Measurements from ENCODE around the gene PI4KB. TPM values are rescaled to one million over a fixed set of nuclear protein-coding genes. Genes with fewer than 3 reads are reported as not detected.
A peak's percentile ranks its signal among the peaks of the same experiment; 100 is the strongest.

Gene PI4KB
- 45.1 TPM for total RNA-seq (2021; ENCODE audit: unreplicated experiment)
- polyA plus RNA-seq (2012), result 48.1 and 48.4 TPM in 2 replicates
- percentile 70 among the genes with signal in this experiment for Bru-seq, nascent RNA
- BruChase-seq, experiment 1, labeled RNA remaining after a 6-hour chase, result percentile 81 among the genes with signal in this experiment
- BruChase-seq, experiment 2, labeled RNA remaining after a 2-hour chase, result percentile 75 among the genes with signal in this experiment
- long read RNA-seq, transcript PI4KB-203 (11 exons, 3,934 nt), result major isoform, 7 of 94 reads
- long read RNA-seq, partial matches to known transcripts, result 46 of 94 reads
- long read RNA-seq, other reads (novel, unspliced or antisense), result 36 of 94 reads

- peak within 1 kb of the TSS; percentile 80 to 82 for H3K4me3 ChIP-seq (replicated peaks in 1 of 2; ENCODE audit: low read depth in 1 of 2, low read length in 2 of 2)
- H4K20me1 ChIP-seq (ENCODE audit: insufficient read depth), result no peaks in the 10 kb centered on the region
- intact Hi-C loops (cut with micrococcal nuclease), result loop anchor here (5.0 kb wide), 1 partner anchor 130 kb away; the partner anchor contains the start of gene PIP5K1A
- H3K9me2 ChIP-seq (ENCODE audit: insufficient read depth), result no peaks in the 10 kb centered on the region
- H3K27me3 ChIP-seq (ENCODE audit: insufficient read depth, low read length), result no peaks in the 10 kb centered on the region
- DNase-seq (ENCODE audit: low read depth, low spot score), result peak; percentile 97
- H3K4me2 ChIP-seq (ENCODE audit: low read length), result peak within 1 kb of the TSS; percentile 96
- ChIA-PET CTCF (interaction anchor here (0.6 to 1.9 kb wide), 5 partner anchors 13 to 70 kb away, joined by 3 to 23 read pairs (median 3); partner anchors contain the start of gene ZNF687), RAD21 (ENCODE audit: low non-redundant PET in 1 of 2, low total read pairs in 2 of 2, uncharacterized antibody in 2 of 2, unreplicated experiment in 2 of 2) (interaction anchor here (0.6 to 1.6 kb wide), 3 partner anchors 14 to 34 kb away, joined by 3 to 6 read pairs (median 4); no protein-coding TSS in a partner anchor), POLR2A (interaction anchor here (0.5 to 2.3 kb wide), 8 partner anchors 9 to 72 kb away, joined by 3 to 18 read pairs (median 6); partner anchors contain the start of genes PSMB4 and ZNF687)
- peaks cover 12 to 24% of the 10 kb centered on the region in 2 experiments for H3K4me1 ChIP-seq (ENCODE audit: control insufficient read depth in 1 of 2, insufficient read depth in 2 of 2, low read length in 2 of 2)
- no peaks in the 10 kb centered on the region; a peak in 1 of 4 replicates for H3K36me3 ChIP-seq (ENCODE audit: control insufficient read depth in 1 of 2, insufficient read depth in 2 of 2, low read length in 2 of 2)
- peak; percentile 96 for ATAC-seq
- H3K9ac ChIP-seq (ENCODE audit: low read length), result peak within 1 kb of the TSS; percentile 73
- no TSS peak for BruUV-seq (replicated peaks)
- no peaks in the 10 kb centered on the region for H3K9me3 ChIP-seq (ENCODE audit: control insufficient read depth in 1 of 2, insufficient read depth in 1 of 2, low read depth in 1 of 2, low read length in 2 of 2)
- H2AFZ ChIP-seq (ENCODE audit: low read depth, low read length, poor library complexity, severe bottlenecking), result peak within 1 kb of the TSS; percentile 90
- peak within 1 kb of the TSS; percentile 80 for H3K27ac ChIP-seq (ENCODE audit: low read depth, low read length)
- peaks cover 14% of the 10 kb centered on the region for H3K79me2 ChIP-seq (ENCODE audit: insufficient read depth, low read length)
- TF ChIP-seq POLR2AphosphoS5 (IDR thresholded peaks at IDR 0.05; ENCODE audit: low read depth, low read length) (peak; percentile 49; the same call in 1 of the 2 replicates), YY1 (IDR thresholded peaks at IDR 0.05; ENCODE audit: extremely low read depth, insufficient replicate concordance, low read depth, low read length) (peak; percentile 53), CEBPB (IDR thresholded peaks at IDR 0.05; ENCODE audit: low read depth) (no peak), SP1 (IDR thresholded peaks at IDR 0.05; ENCODE audit: low read depth) (no peak; the same call in none of the 2 replicates), POLR2A (IDR thresholded peaks at IDR 0.05; ENCODE audit: borderline replicate concordance, extremely low read depth, insufficient read depth, insufficient read length) (peak; percentile 68), ZNF274 (IDR thresholded peaks at IDR 0.05; ENCODE audit: low read depth, low read length) (no peak), RAD21 (IDR thresholded peaks at IDR 0.05; ENCODE audit: low read depth) (no peak), ZFX (IDR thresholded peaks at IDR 0.05) (peak; percentile 77), ELF1 (IDR thresholded peaks at IDR 0.05; ENCODE audit: borderline replicate concordance, low read depth) (no peak)
- TF ChIP-seq, protein P1, sequence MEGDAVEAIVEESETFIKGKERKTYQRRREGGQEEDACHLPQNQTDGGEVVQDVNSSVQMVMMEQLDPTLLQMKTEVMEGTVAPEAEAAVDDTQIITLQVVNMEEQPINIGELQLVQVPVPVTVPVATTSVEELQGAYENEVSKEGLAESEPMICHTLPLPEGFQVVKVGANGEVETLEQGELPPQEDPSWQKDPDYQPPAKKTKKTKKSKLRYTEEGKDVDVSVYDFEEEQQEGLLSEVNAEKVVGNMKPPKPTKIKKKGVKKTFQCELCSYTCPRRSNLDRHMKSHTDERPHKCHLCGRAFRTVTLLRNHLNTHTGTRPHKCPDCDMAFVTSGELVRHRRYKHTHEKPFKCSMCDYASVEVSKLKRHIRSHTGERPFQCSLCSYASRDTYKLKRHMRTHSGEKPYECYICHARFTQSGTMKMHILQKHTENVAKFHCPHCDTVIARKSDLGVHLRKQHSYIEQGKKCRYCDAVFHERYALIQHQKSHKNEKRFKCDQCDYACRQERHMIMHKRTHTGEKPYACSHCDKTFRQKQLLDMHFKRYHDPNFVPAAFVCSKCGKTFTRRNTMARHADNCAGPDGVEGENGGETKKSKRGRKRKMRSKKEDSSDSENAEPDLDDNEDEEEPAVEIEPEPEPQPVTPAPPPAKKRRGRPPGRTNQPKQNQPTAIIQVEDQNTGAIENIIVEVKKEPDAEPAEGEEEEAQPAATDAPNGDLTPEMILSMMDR (IDR thresholded peaks at IDR 0.05 in 2 of 3, conservative IDR thresholded peaks at IDR 0.05 in 1 of 3; ENCODE audit: borderline replicate concordance in 1 of 3, insufficient read depth in 1 of 3, low read depth in 2 of 3, low read length in 2 of 3), result no peak
- TF ChIP-seq, protein P2, sequence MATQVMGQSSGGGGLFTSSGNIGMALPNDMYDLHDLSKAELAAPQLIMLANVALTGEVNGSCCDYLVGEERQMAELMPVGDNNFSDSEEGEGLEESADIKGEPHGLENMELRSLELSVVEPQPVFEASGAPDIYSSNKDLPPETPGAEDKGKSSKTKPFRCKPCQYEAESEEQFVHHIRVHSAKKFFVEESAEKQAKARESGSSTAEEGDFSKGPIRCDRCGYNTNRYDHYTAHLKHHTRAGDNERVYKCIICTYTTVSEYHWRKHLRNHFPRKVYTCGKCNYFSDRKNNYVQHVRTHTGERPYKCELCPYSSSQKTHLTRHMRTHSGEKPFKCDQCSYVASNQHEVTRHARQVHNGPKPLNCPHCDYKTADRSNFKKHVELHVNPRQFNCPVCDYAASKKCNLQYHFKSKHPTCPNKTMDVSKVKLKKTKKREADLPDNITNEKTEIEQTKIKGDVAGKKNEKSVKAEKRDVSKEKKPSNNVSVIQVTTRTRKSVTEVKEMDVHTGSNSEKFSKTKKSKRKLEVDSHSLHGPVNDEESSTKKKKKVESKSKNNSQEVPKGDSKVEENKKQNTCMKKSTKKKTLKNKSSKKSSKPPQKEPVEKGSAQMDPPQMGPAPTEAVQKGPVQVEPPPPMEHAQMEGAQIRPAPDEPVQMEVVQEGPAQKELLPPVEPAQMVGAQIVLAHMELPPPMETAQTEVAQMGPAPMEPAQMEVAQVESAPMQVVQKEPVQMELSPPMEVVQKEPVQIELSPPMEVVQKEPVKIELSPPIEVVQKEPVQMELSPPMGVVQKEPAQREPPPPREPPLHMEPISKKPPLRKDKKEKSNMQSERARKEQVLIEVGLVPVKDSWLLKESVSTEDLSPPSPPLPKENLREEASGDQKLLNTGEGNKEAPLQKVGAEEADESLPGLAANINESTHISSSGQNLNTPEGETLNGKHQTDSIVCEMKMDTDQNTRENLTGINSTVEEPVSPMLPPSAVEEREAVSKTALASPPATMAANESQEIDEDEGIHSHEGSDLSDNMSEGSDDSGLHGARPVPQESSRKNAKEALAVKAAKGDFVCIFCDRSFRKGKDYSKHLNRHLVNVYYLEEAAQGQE (IDR thresholded peaks at IDR 0.05; ENCODE audit: low read depth), result no peak
Observed at GRCh38 chr1:151327223-151327902, at the start of gene PI4KB. TSS of gene PI4KB (minus strand) at chr1:151327416. CDS start at chr1:151316481, 10,935 bp downstream.

Data from HCT116 (cell line).